Thyroid gland (tissue), 4 donors: ENCODE data around the gene TMEM252.

Experiments used
- CTCF ChIP-seq, 6 experiments: fragments of 200-600 bp in 3 of 6; fragments of 450-650 bp in 3 of 6; sonication (generic) in 3 of 6; IDR thresholded peaks; one replicate each; pipeline ENCODE4 v1.5.1; 2016 to 2019; ENCODE audit warnings: antibody characterized with exemption in 6 of 6, mild to moderate bottlenecking in 2 of 6, inconsistent platforms in 1 of 6, moderate library complexity in 1 of 6
- POLR2A ChIP-seq, 2 donors: fragments of 450-650 bp; IDR thresholded peaks; one replicate each; pipeline ENCODE4 v1.6.1; 2017; ENCODE audit warnings: antibody characterized with exemption in 2 of 2, mild to moderate bottlenecking in 2 of 2, moderate library complexity in 1 of 2

- TF ChIP-seq POLR2A (IDR thresholded peaks at IDR 0.05) (no peak), CTCF (IDR thresholded peaks at IDR 0.05) (no peak)
These were observed 47.9 kb downstream of the TMEM252 start for GRCh38 chr9:68492806-68493205.
